Activated naive CD8-positive, alpha-beta T cell treated with anti-CD3 and anti-CD28 coated beads, Interleukin-2, amount 10 ng/mL, durations not matched to agents 7 days and 5 days (primary cell): Measurements from ENCODE around the gene SLC10A4. TPM values are rescaled to one million over a fixed set of nuclear protein-coding genes. Genes with fewer than 3 reads are reported as not detected.

Experiments used
- ATAC-seq: fragments of 150-1000 bp; cut with Tn5 transposase; one replicate; pipeline ENCODE4 v1.10.0; 2021; ENCODE audit warnings: low read depth, moderate library complexity
- POLR2A ChIA-PET: fragments of 350-600 bp; sonication (Branson Sonifier 250); formaldehyde crosslinking; loops from one replicate; lab custom pipeline; 2021; ENCODE audit warnings: antibody characterized with exemption; lab: Charles Lee
- DNase-seq: peaks from one replicate; pipeline ENCODE4 v3.0.0; 2021
- H3K27ac Mint-ChIP-seq: one replicate; pipeline ENCODE4 v1.8.0; 2022; ENCODE audit warnings: mild to moderate bottlenecking, mixed read lengths
- H3K27me3 Mint-ChIP-seq: one replicate; pipeline ENCODE4 v1.8.0; 2022; ENCODE audit warnings: mild to moderate bottlenecking, moderate library complexity, mixed read lengths
- H3K36me3 Mint-ChIP-seq: one replicate; pipeline ENCODE4 v1.8.0; 2021; ENCODE audit warnings: mild to moderate bottlenecking, mixed read lengths
- H3K4me1 Mint-ChIP-seq: one replicate; pipeline ENCODE4 v1.8.0; 2021; ENCODE audit warnings: mixed read lengths
- H3K4me3 Mint-ChIP-seq: one replicate; pipeline ENCODE4 v1.8.0; 2022; ENCODE audit warnings: mild to moderate bottlenecking, moderate library complexity, mixed read lengths
- H3K9me3 Mint-ChIP-seq: one replicate; pipeline ENCODE4 v1.8.0; 2021; ENCODE audit warnings: mixed read lengths
- total RNA-seq, 2 experiments: library from RNA; stranded (reverse); gene quantifications; one replicate each; pipeline ENCODE4 v1.2.3, GENCODE V29; 2021

Gene SLC10A4
- total RNA-seq, 2 experiments from 2014 or later = 0.17 TPM

- H3K4me1 Mint-ChIP-seq = peaks cover 1% of the 10 kb centered on the region
- H3K27me3 Mint-ChIP-seq = peaks cover 25% of the 10 kb centered on the region
- DNase-seq (no peak), ATAC-seq (no peak)
- no peak overlapping the region for H3K27ac Mint-ChIP-seq
- no peaks in the 10 kb centered on the region for H3K9me3 Mint-ChIP-seq
- no peak overlapping the region for H3K4me3 Mint-ChIP-seq
- POLR2A ChIA-PET = no interaction called here
- peaks cover 10% of the 10 kb centered on the region for H3K36me3 Mint-ChIP-seq
Observed at GRCh38 chr4:48493452-48494100, 10.4 kb downstream of the SLC10A4 start.

- POLR2A ChIA-PET = no interaction called here
- H3K9me3 Mint-ChIP-seq = no peaks in the 10 kb centered on the region
- DNase-seq = no peak
- ATAC-seq = no peak
- peaks cover 11% of the 10 kb centered on the region for H3K27me3 Mint-ChIP-seq
- peaks cover 22% of the 10 kb centered on the region for H3K36me3 Mint-ChIP-seq
- peaks cover 6% of the 10 kb centered on the region for H3K4me1 Mint-ChIP-seq
- H3K27ac Mint-ChIP-seq = no peak overlapping the region
- H3K4me3 Mint-ChIP-seq = no peak overlapping the region
Observed at GRCh38 chr4:48495941-48496340, 12.8 kb downstream of the SLC10A4 start.

GRCh38 chr4:48498895-48499294 lies 15.8 kb downstream of the SLC10A4 start:
- no peaks in the 10 kb centered on the region for H3K9me3 Mint-ChIP-seq
- POLR2A ChIA-PET = no interaction called here
- no peak for ATAC-seq
- DNase-seq = no peak
- H3K4me1 Mint-ChIP-seq = peaks cover 8% of the 10 kb centered on the region
- H3K36me3 Mint-ChIP-seq = peaks cover 29% of the 10 kb centered on the region
- no peak overlapping the region for H3K4me3 Mint-ChIP-seq
- H3K27ac Mint-ChIP-seq = no peak overlapping the region
- no peaks in the 10 kb centered on the region for H3K27me3 Mint-ChIP-seq

- peaks cover 31% of the 10 kb centered on the region for H3K36me3 Mint-ChIP-seq
- POLR2A ChIA-PET = no interaction called here
- DNase-seq = no peak
Observed at GRCh38 chr4:48499551-48500066, 16.5 kb downstream of the SLC10A4 start.

GRCh38 chr4:48503233-48504025 lies 20.3 kb downstream of the SLC10A4 start:
- Mint-ChIP-seq H3K36me3 (peaks cover 32% of the 10 kb centered on the region), H3K27ac (no peak overlapping the region), H3K4me3 (no peak overlapping the region), H3K27me3 (no peaks in the 10 kb centered on the region), H3K9me3 (no peaks in the 10 kb centered on the region), H3K4me1 (peaks cover 12% of the 10 kb centered on the region)
- DNase-seq (no peak), ATAC-seq (no peak)
- POLR2A ChIA-PET = no interaction called here

More at GRCh38 chr4:48499551-48500066, 16.5 kb downstream of the SLC10A4 start:
- no peak for ATAC-seq
- no peaks in the 10 kb centered on the region for H3K9me3 Mint-ChIP-seq
- H3K4me1 Mint-ChIP-seq = peaks cover 12% of the 10 kb centered on the region
- H3K27me3 Mint-ChIP-seq = no peaks in the 10 kb centered on the region
- no peak overlapping the region for H3K4me3 Mint-ChIP-seq
- no peak overlapping the region for H3K27ac Mint-ChIP-seq

- DNase-seq (no peak), ATAC-seq (no peak)
- peaks cover 29% of the 10 kb centered on the region for H3K36me3 Mint-ChIP-seq
- no peaks in the 10 kb centered on the region for H3K9me3 Mint-ChIP-seq
- H3K4me3 Mint-ChIP-seq = no peak overlapping the region
- POLR2A ChIA-PET = no interaction called here
- no peaks in the 10 kb centered on the region for H3K27me3 Mint-ChIP-seq
- H3K27ac Mint-ChIP-seq = no peak overlapping the region
- H3K4me1 Mint-ChIP-seq = peaks cover 11% of the 10 kb centered on the region
Observed at GRCh38 chr4:48504026-48504330, 20.8 kb downstream of the SLC10A4 start.

- Mint-ChIP-seq H3K36me3 (peaks cover 25% of the 10 kb centered on the region), H3K27ac (no peak overlapping the region), H3K4me3 (no peak overlapping the region), H3K9me3 (no peaks in the 10 kb centered on the region), H3K4me1 (peaks cover 7% of the 10 kb centered on the region), H3K27me3 (no peaks in the 10 kb centered on the region)
- no peak for ATAC-seq
- POLR2A ChIA-PET = no interaction called here
- DNase-seq = no peak
Observed at GRCh38 chr4:48504352-48504751, 21.2 kb downstream of the SLC10A4 start.

- Mint-ChIP-seq H3K36me3 (peaks cover 25% of the 10 kb centered on the region), H3K27me3 (no peaks in the 10 kb centered on the region), H3K4me1 (peaks cover 5% of the 10 kb centered on the region), H3K4me3 (no peak overlapping the region), H3K27ac (no peak overlapping the region), H3K9me3 (no peaks in the 10 kb centered on the region)
- ATAC-seq = no peak
- no peak for DNase-seq
- POLR2A ChIA-PET = no interaction called here
Observed at GRCh38 chr4:48506716-48507115, 23.6 kb downstream of the SLC10A4 start.

- ATAC-seq (no peak), DNase-seq (no peak)
- peaks cover 29% of the 10 kb centered on the region for H3K36me3 Mint-ChIP-seq
- H3K27me3 Mint-ChIP-seq = no peaks in the 10 kb centered on the region
- no peak overlapping the region for H3K27ac Mint-ChIP-seq
- no peaks in the 10 kb centered on the region for H3K4me1 Mint-ChIP-seq
- H3K9me3 Mint-ChIP-seq = no peaks in the 10 kb centered on the region
- POLR2A ChIA-PET = no interaction called here
- no peak overlapping the region for H3K4me3 Mint-ChIP-seq
Observed at GRCh38 chr4:48509543-48509942, 26.4 kb downstream of the SLC10A4 start.

- H3K36me3 Mint-ChIP-seq = peaks cover 43% of the 10 kb centered on the region
- H3K4me1 Mint-ChIP-seq = peaks cover 2% of the 10 kb centered on the region
- no peaks in the 10 kb centered on the region for H3K27me3 Mint-ChIP-seq
- H3K9me3 Mint-ChIP-seq = no peaks in the 10 kb centered on the region
- no peak overlapping the region for H3K27ac Mint-ChIP-seq
- DNase-seq (no peak), ATAC-seq (no peak)
- POLR2A ChIA-PET = no interaction called here
- no peak overlapping the region for H3K4me3 Mint-ChIP-seq
Observed at GRCh38 chr4:48518143-48518542, 35.0 kb downstream of the SLC10A4 start.

- Mint-ChIP-seq H3K36me3 (peaks cover 50% of the 10 kb centered on the region), H3K27ac (no peak overlapping the region), H3K27me3 (no peaks in the 10 kb centered on the region), H3K4me1 (peaks cover 5% of the 10 kb centered on the region), H3K4me3 (no peak overlapping the region), H3K9me3 (no peaks in the 10 kb centered on the region)
- DNase-seq (no peak), ATAC-seq (no peak)
- POLR2A ChIA-PET = no interaction called here
Observed at GRCh38 chr4:48526406-48526805, 43.3 kb downstream of the SLC10A4 start.

GRCh38 chr4:48538358-48538757 lies 55.2 kb downstream of the SLC10A4 start:
- no peak for ATAC-seq
- Mint-ChIP-seq H3K27ac (no peak overlapping the region), H3K4me3 (no peak overlapping the region), H3K27me3 (no peaks in the 10 kb centered on the region), H3K9me3 (no peaks in the 10 kb centered on the region), H3K4me1 (no peaks in the 10 kb centered on the region), H3K36me3 (peaks cover 25% of the 10 kb centered on the region)
- POLR2A ChIA-PET = no interaction called here
- no peak for DNase-seq
